ENCODE results near the gene RHBDL1. TPM values are rescaled to one million over a fixed set of nuclear protein-coding genes. Genes with fewer than 3 reads are reported as not detected.

The RHBDL1 gene
- total and polyA plus RNA-seq, 2 of the 8 experiments (the other 6 are each of a cell fraction or from before 2014, with no cell fraction given), result 4.0 to 8.1 TPM

- TF ChIP-seq YY1 (IDR thresholded peaks at IDR 0.05; ENCODE audit: low read depth, low read length) (peak; percentile 87), MAX (IDR thresholded peaks at IDR 0.05) (peak; percentile 70; the same call in 1 of the 2 replicates), ASH2L (IDR thresholded peaks at IDR 0.05; ENCODE audit: low read length) (peak; percentile 34), MAFK (IDR thresholded peaks at IDR 0.05; ENCODE audit: low read depth, low read length) (no peak), FOSL1 (IDR thresholded peaks at IDR 0.05; ENCODE audit: insufficient read depth, low read depth, low read length) (no peak), CTBP2 (IDR thresholded peaks at IDR 0.05; ENCODE audit: borderline replicate concordance, insufficient read depth, insufficient read length, low read length) (peak; percentile 21), PHF8 (conservative IDR thresholded peaks at IDR 0.05; ENCODE audit: low read depth, low read length) (peak; percentile 33), KDM4A (IDR thresholded peaks at IDR 0.05; ENCODE audit: low read depth, low read length, severe bottlenecking) (peak; percentile 73), SP4 (IDR thresholded peaks at IDR 0.05; ENCODE audit: low read length) (no peak), EGR1 (IDR thresholded peaks at IDR 0.05; ENCODE audit: borderline replicate concordance, low read depth, low read length) (peak; percentile 92; the same call in 1 of the 2 replicates), SRF (IDR thresholded peaks at IDR 0.05; ENCODE audit: low read depth, low read length) (0 out of 2 replicates have a peak, but pooled peaks have one; percentile 5), TAF7 (optimal IDR thresholded peaks at IDR 0.05; ENCODE audit: borderline replicate concordance, low read depth, low read length) (no peak), EP300 (IDR thresholded peaks at IDR 0.05; ENCODE audit: borderline replicate concordance in 1 of 2, low read depth in 2 of 2, low read length in 2 of 2) (no peak), BACH1 (IDR thresholded peaks at IDR 0.05; ENCODE audit: low read length) (peak; percentile 51), SP2 (IDR thresholded peaks at IDR 0.05; ENCODE audit: low read length) (no peak), SUZ12 (IDR thresholded peaks at IDR 0.05; ENCODE audit: low read length) (no peak), KDM1A (IDR thresholded peaks at IDR 0.05; ENCODE audit: borderline replicate concordance, low read length) (peak; percentile 11; the same call in 1 of the 2 replicates), SIRT6 (IDR thresholded peaks at IDR 0.05; ENCODE audit: low read length) (no peak), CTCF (IDR thresholded peaks at IDR 0.05; ENCODE audit: control extremely low read depth in 1 of 3, insufficient read depth in 1 of 3, low read depth in 1 of 3, low read length in 3 of 3) (no peak)
- TF ChIP-seq, protein P1, sequence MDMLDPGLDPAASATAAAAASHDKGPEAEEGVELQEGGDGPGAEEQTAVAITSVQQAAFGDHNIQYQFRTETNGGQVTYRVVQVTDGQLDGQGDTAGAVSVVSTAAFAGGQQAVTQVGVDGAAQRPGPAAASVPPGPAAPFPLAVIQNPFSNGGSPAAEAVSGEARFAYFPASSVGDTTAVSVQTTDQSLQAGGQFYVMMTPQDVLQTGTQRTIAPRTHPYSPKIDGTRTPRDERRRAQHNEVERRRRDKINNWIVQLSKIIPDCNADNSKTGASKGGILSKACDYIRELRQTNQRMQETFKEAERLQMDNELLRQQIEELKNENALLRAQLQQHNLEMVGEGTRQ (IDR thresholded peaks at IDR 0.05; ENCODE audit: low read length), result no peak
Observed at GRCh38 chr16:641326-642188, 33.9 kb upstream of the RHBDL1 start, which contains the start of gene MCRIP2 (continued).
